ENCODE results near the gene PAK1IP1.

DNA sequence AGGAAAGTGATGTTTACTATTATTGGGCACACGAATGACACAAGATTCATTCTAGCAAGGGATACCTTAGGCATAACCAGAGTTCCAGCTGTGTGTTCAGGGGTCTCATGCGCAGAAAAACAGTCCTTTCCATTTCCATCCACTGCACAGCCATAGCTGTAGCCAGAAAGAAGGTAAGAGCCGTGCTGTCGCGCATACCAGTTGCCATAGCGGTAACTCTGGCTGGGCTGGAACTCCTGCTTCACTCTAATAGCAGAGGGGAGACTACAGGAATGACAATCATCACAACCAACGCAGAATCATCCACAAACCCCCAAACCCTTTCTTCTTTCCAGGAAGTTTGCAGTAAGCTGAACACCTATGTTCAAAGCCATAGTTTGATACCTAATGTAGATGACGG lies 7.9 kb upstream of the PAK1IP1 start:
- TF ChIP-seq CTCF (IDR thresholded peaks at IDR 0.05) = no peak
- no peak for TF ChIP-seq POLR2A (IDR thresholded peaks at IDR 0.05)
